Measurements from ENCODE around the gene HDAC9.
A peak's percentile ranks its signal among the peaks of the same experiment; 100 is the strongest.

HDAC9 gene

GRCh38 chr7:18666107-18666728 is 170.7 kb downstream of the HDAC9 start:
- TF ChIP-seq, protein P1, sequence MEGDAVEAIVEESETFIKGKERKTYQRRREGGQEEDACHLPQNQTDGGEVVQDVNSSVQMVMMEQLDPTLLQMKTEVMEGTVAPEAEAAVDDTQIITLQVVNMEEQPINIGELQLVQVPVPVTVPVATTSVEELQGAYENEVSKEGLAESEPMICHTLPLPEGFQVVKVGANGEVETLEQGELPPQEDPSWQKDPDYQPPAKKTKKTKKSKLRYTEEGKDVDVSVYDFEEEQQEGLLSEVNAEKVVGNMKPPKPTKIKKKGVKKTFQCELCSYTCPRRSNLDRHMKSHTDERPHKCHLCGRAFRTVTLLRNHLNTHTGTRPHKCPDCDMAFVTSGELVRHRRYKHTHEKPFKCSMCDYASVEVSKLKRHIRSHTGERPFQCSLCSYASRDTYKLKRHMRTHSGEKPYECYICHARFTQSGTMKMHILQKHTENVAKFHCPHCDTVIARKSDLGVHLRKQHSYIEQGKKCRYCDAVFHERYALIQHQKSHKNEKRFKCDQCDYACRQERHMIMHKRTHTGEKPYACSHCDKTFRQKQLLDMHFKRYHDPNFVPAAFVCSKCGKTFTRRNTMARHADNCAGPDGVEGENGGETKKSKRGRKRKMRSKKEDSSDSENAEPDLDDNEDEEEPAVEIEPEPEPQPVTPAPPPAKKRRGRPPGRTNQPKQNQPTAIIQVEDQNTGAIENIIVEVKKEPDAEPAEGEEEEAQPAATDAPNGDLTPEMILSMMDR (IDR thresholded peaks at IDR 0.05; ENCODE audit: low read depth, low read length, missing control alignments): peak; percentile 97
- peak; percentile 70 for DNase-seq (ENCODE audit: extremely low read depth, low read depth)
- H3K4me3 ChIP-seq (replicated peaks; ENCODE audit: low read depth, low read length): no peak overlapping the region

DNA sequence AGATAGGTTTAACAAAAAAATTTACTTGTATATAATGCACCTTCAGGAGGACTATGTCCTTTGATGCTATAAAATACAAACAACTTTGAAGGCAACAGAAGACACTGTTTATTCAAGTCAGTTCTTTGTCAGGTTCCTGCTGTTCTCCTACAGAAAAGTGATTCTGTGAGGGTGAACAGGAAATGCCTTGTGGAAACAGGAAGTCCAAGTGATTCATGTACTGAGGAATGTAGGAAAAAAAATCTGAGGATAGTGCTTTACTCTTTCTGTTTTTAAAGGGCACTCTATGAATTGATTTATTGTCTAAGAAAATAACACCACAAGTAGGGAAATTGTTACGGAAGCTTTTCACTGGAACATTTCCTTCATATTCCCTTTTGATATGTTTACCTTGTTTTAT is 171.9 kb downstream of the HDAC9 start:
- DNase-seq (ENCODE audit: extremely low read depth, low read depth): peak; percentile 66
- no peak overlapping the region for H3K4me3 ChIP-seq (replicated peaks; ENCODE audit: low read depth, low read length)
- TF ChIP-seq, protein P1 (IDR thresholded peaks at IDR 0.05; ENCODE audit: low read depth, low read length, missing control alignments): no peak

DNA sequence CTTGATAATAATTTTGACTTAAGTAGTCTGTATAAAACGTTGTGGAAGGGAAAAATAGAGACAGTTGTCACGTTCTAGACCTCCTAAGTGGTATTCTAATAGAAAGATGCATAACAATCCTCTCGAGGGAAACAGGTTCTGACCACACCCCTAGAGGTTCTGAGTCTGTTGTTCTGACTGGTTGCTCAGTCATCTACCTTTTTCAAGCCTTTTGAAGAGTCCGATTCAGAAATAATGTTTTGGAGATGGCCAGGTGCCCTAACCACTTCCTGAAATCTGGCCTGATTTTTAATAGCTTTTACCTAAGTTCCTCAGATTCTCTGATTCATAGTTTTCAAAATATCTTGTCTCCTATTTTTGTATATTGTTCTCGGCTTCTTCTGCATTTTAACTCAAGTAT is 175.6 kb downstream of the HDAC9 start:
- DNase-seq (ENCODE audit: extremely low read depth, low read depth): no peak
- TF ChIP-seq, protein P1 (IDR thresholded peaks at IDR 0.05; ENCODE audit: low read depth, low read length, missing control alignments): no peak
- H3K4me3 ChIP-seq (replicated peaks; ENCODE audit: low read depth, low read length): no peak overlapping the region

DNA sequence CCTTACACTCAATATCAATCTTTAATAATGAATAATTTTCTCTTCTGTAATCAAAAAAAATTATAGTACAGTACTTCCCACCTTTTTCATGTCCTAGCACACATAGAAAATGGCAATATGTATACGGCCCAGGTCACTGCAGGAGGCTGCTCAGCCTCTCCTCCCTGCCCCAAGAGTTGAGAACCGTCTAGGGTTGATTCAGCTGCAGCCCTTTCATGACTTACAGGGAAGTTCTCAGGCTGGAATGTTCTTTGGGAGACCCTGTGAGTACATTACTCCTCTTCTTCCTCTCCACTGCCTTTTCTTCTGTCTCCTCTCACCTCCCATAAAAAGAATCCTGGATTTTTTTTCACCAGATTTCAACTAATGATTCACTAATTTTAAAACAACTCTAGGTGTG is 180.0 kb downstream of the HDAC9 start:
- no peak for DNase-seq (ENCODE audit: extremely low read depth, low read depth)
- TF ChIP-seq, protein P1 (IDR thresholded peaks at IDR 0.05; ENCODE audit: low read depth, low read length, missing control alignments): no peak
- H3K4me3 ChIP-seq (replicated peaks; ENCODE audit: low read depth, low read length): no peak overlapping the region

- no peak for DNase-seq (ENCODE audit: extremely low read depth, low read depth)
- TF ChIP-seq, protein P1 (IDR thresholded peaks at IDR 0.05; ENCODE audit: low read depth, low read length, missing control alignments): no peak
- H3K4me3 ChIP-seq (replicated peaks; ENCODE audit: low read depth, low read length): no peak overlapping the region
These were observed 183.7 kb downstream of the HDAC9 start for GRCh38 chr7:18679261-18679660.

- TF ChIP-seq, protein P1 (IDR thresholded peaks at IDR 0.05; ENCODE audit: low read depth, low read length, missing control alignments): no peak
- no peak overlapping the region for H3K4me3 ChIP-seq (replicated peaks; ENCODE audit: low read depth, low read length)
- DNase-seq (ENCODE audit: extremely low read depth, low read depth): no peak
These were observed 185.0 kb downstream of the HDAC9 start for GRCh38 chr7:18680576-18680975.

DNA sequence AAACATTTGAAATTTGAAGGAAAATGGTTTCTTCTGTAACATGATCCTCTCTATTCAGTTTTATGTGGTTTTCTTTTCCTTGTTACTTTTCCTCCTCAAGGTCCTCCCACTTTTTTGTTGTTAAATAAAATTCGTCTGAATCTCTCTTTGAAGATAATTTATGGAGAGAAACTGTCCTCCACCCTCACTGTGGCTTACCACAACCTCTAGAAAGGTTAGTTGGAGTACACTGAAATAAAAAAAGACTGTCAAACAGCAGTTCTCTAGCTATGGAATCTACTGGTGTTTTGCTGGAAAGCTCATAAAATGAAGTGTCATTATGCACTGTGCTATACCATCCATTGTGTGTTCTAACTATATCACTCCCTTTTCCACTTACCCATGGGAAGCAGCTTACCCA is 189.4 kb downstream of the HDAC9 start:
- TF ChIP-seq, protein P1 (IDR thresholded peaks at IDR 0.05; ENCODE audit: low read depth, low read length, missing control alignments): no peak
- no peak for DNase-seq (ENCODE audit: extremely low read depth, low read depth)
- H3K4me3 ChIP-seq (replicated peaks; ENCODE audit: low read depth, low read length): no peak overlapping the region
